GM18870 (cell line): ENCODE measurements around the gene CH25H.

ENCODE experiments used
- ATAC-seq: cut with Tn5 transposase; IDR thresholded peaks from one replicate; pipeline ENCODE4 v1.9.1; 2021; ENCODE audit warnings: moderate library complexity; ENCODE audit not compliant: unreplicated experiment

Gene CH25H

GRCh38 chr10:89235073-89235798, 28.1 kb upstream of the CH25H start:
- ATAC-seq, result no peak

GRCh38 chr10:89233033-89233432, 25.9 kb upstream of the CH25H start:
- ATAC-seq, result no peak

GRCh38 chr10:89228962-89229361, 21.8 kb upstream of the CH25H start:
- no peak for ATAC-seq

GRCh38 chr10:89228146-89228545, 21.0 kb upstream of the CH25H start:
- ATAC-seq, result no peak

GRCh38 chr10:89226891-89227290, 19.8 kb upstream of the CH25H start:
- ATAC-seq, result no peak

GRCh38 chr10:89224739-89225443, 17.8 kb upstream of the CH25H start:
- no peak for ATAC-seq

- no peak for ATAC-seq
These were observed 14.8 kb upstream of the CH25H start for GRCh38 chr10:89221919-89222318.

GRCh38 chr10:89219513-89220218, 12.5 kb upstream of the CH25H start:
- no peak for ATAC-seq

GRCh38 chr10:89217057-89217990, 10.2 kb upstream of the CH25H start:
- ATAC-seq, result no peak

- ATAC-seq, result no peak
These were observed 8.9 kb upstream of the CH25H start for GRCh38 chr10:89216056-89216455.

GRCh38 chr10:89215511-89215910, 8.4 kb upstream of the CH25H start:
- no peak for ATAC-seq

- ATAC-seq, result no peak
These were observed 7.5 kb upstream of the CH25H start for GRCh38 chr10:89214566-89215165.

GRCh38 chr10:89213191-89213808, 6.2 kb upstream of the CH25H start:
- ATAC-seq, result no peak

- ATAC-seq, result no peak
These were observed 3.8 kb upstream of the CH25H start for GRCh38 chr10:89210794-89211425.

- no peak for ATAC-seq
These were observed 2.6 kb upstream of the CH25H start for GRCh38 chr10:89209718-89210117.

- no peak for ATAC-seq
These were observed 859 bp upstream of the CH25H start for GRCh38 chr10:89207801-89208551.

- no peak for ATAC-seq
These were observed 526 bp downstream of the CH25H start for GRCh38 chr10:89206402-89207180.

- ATAC-seq, result no peak
These were observed 2.4 kb downstream of the CH25H start for GRCh38 chr10:89204621-89205185.
